Lower leg skin (tissue), 3 donors: ENCODE data around the gene ZSCAN22.

Experiments
- CTCF ChIP-seq, 3 donors: fragments of 450-650 bp; IDR thresholded peaks; one replicate each; pipeline ENCODE4 v1.5.1; 2016; ENCODE audit warnings: antibody characterized with exemption in 3 of 3, mild to moderate bottlenecking in 3 of 3, moderate library complexity in 2 of 3
- POLR2A ChIP-seq, 2 donors: fragments of 450-650 bp; IDR thresholded peaks; one replicate each; pipeline ENCODE4 v1.6.1; 2016 to 2017; ENCODE audit warnings: antibody characterized with exemption in 2 of 2, mild to moderate bottlenecking in 1 of 2, moderate library complexity in 1 of 2

GRCh38 chr19:58357481-58358145, 30.8 kb downstream of the ZSCAN22 start:
- TF ChIP-seq CTCF (IDR thresholded peaks at IDR 0.05): no peak
- TF ChIP-seq POLR2A (IDR thresholded peaks at IDR 0.05): no peak
